HG03175 (cell line): Measurements from ENCODE around the gene DTL.

Source experiments
- ATAC-seq: cut with Tn5 transposase; IDR thresholded peaks from one replicate; pipeline ENCODE4 v1.9.1; 2021; ENCODE audit warnings: mild to moderate bottlenecking, moderate library complexity; ENCODE audit not compliant: unreplicated experiment

Gene DTL

DNA sequence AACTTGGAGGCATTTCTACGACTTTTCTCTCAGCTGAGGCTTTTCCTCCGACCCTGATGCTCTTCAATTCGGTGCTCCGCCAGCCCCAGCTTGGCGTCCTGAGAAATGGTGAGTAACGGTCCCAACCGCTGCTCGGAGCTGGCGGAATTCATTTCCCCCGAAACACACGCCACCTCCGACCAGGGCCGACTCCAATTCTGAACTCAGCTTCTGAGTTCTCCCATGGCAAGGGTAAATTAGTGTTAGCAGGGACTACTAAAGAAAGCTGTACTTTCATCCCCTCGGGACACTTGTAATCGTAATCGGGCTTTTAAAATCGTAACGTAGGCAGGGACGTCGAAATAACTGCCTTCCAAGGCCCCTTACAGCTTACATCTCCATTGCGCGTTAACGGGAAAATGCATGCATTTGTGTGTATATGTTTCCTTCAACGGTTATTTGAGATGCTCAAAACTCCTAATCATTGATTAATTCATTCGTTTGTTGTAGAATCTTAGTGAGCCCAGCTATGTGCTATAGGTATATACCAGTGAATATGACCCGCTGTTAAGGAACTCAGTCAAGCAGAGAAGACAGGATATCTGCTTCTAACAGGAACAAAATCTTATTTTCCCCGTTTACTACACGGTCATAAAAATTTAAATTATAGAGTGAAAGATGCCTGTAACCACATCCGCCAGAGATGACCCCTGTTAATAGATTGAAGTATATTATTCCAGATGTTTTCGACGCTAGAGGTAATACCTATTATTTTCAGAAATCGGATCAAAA, 472 bp downstream of the DTL start:
- peak; percentile 5 for ATAC-seq

DNA sequence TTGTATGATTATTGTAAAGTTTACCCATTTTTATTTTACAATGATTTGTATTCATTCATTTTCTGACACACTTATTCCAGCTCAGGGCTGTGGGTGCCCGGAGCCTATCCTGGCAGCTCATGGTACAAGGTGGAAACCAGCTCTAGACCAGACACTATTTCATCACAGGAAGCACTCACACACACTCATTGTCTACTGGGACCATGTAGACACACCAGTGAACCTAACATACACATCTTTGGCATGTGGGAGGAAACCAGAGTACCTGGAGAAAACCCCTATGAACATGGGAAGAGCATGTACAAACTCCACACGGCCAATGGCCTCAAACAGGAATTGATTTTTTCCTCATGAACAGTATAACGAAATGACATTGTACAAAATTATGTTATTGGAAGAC, 2.4 kb downstream of the DTL start:
- no peak for ATAC-seq

DNA sequence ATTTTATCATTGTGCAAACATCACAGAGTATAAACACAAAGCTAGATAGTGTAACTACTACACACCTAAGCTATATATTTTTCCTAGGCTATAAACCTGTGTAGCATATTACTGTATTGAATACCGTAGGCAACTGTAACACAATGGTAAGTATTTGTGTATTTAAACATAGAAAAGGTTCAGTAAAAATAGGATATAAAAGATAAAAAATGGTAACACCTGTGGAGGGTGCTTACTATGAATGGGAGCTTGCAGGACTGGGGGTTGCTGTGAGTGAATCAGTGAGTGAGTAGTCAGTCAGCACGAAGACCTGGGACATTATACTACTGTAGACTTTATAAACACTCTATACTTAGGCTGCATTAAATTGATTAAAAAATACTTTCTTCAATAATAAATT, 4.1 kb downstream of the DTL start:
- no peak for ATAC-seq

DNA sequence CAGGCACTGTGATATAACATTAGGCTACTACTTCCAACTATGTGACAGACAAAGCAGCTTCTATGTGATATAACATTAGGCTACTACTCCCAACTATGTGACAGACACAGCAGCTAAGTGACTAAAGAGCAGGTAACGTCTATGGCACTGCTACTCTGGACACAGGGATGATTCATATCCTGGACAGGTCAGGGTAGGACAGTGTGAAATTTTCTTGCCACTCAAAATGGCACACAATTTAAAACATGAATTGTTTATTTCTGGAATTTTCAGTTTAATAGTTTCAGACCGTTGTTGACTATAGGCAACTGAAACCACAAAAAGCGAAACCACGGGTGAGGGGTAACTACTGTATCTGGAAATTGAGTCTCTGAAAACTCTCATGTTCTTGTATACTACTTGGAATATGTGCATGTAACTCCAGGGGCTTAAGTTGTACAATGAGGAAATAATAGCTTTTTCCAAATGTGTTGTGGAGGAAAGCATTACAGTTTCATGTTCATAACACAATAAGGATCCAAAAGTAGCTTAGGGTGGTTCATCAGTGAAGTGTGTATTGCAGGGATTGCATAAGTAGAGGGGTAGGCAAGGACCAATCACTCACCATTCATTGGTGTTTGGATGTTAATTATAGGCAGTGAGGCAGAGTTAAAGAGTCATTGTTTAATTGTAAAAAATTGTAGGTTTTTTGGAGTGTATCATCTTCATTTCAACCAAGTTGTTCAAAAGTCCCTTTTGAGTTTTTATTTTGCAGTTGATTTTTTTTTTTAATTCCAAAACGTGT, 5.3 kb downstream of the DTL start:
- ATAC-seq: no peak

DNA sequence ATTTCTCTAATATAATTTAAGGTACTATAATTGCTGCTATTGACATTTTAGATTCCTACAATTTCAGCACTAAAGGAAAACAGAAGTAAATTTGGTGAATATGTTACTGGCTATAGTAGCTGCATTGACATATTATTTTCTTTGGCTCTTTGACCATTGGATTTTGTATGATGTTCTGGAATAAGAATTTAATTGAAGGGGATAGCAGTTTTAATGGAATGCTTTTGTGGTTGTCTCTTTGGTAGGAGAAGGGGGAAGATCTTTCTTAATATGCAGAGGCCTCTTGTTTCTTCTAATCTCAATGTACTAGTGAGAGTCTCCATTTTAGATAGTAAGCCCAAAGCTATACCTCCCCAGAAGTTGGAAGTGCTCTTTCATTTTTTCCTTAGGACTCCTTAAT, 6.9 kb downstream of the DTL start:
- ATAC-seq: no peak

DNA sequence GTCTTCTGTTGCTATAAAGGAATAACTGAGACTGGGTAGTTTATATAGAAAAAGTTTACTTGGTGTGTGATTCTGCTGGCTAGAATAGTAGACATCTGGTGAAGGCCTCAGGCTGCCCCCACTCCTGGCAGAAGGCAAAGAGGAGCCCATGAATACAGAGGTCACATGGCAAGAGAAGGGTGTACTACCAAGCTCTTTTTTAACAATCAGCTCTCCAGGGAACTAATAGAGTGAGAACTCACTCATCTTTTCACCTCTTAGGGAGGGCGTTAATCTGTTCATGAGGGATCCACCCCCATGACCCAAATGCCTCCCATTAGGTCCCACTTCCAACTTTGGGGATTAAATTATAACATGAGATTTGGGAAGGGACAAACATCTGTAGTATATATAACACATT, 9.3 kb downstream of the DTL start:
- no peak for ATAC-seq

DNA sequence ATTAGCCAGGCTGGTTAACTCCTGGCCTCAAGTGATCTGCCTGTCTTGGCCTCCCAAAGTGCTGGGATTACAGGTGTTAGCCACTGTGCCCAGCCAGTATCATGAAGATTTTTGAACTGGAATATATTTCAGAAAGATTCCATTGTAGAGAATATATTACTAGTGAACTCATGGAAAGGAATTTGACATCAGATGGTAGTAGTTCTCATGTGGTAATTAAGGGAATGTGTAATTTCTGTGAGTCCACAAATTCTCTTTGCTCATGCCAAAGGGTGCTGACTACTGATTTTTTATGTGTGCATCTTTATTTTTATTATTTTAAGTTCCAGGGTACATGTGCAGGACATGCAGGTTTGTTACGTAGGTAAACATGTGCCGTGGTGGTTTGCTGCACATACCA, 10.4 kb downstream of the DTL start:
- no peak for ATAC-seq

DNA sequence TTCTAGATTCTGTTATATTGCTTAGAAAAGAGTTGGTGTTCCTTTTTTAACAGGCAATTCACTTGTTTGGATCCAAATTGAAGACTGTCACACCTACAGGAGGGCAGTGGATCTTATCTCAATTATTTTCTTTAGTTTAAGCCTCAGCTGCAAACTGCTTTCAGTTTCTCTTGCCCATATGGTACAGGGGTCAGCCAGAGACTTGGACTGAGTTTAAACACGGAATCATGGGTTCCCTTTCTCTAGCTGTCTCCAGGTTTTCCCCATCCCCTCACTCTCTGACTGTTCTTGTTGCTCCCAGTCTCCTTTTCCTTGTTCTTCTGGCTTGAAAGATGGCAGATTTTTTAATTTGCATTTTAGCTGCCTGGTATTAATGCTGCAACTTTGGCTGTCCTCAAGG, 18.4 kb downstream of the DTL start:
- no peak for ATAC-seq

DNA sequence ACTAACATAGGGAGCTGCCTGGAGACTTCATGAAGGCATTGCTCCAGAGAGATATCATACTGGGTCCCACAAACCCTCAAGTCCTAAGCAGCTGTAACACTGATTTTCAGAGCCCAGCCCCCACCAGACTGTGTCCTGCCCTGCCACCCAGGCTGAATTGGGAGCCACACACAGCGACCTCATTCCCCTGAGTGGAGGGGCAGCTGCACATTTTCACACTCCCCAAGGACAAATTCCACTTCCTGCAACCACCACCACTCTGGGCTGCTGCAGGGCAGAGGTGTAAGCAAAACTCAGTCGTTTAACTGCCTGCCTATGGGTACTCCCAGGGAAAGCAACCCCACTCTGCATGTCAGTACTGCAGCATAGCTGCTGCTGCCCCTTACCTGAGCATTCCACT, 19.8 kb downstream of the DTL start:
- ATAC-seq: no peak

DNA sequence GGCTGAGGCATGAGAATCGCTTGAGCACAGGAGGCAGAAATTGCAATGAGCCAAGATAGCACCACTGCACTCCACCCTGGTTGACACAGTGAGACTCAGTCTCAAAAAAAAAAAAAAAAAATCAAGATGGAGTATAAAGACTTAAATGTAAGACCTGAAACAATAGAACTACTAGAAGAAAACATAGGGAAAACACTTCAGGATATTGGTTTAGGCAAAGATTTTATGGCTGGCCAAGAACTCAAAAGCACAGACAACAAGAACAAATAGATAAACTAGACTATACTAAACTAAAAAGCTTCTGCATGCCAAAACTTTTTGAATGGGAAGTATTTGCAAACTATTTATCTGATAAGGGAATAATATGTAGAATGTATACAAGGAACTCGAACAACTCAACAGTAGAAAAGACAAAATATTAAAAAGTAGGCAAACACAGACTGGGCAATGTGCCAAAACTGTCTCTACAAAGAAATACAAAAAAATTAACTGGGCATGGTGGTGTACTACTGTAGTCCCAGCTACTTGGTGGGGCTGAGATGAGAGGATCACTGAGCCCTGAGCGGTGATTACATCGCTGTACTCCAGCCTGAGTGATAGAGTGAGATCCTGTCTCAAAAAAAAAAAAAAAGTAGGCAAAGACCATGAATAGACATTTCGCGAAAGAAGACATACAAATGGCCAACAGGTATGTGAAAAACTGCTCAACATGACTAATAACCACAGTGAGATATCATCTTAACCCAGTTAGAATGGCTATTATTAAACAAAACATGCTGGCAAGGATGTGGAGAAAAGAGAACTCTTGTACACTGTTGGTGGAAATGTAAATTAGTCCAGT, 25.3 kb downstream of the DTL start:
- no peak for ATAC-seq

DNA sequence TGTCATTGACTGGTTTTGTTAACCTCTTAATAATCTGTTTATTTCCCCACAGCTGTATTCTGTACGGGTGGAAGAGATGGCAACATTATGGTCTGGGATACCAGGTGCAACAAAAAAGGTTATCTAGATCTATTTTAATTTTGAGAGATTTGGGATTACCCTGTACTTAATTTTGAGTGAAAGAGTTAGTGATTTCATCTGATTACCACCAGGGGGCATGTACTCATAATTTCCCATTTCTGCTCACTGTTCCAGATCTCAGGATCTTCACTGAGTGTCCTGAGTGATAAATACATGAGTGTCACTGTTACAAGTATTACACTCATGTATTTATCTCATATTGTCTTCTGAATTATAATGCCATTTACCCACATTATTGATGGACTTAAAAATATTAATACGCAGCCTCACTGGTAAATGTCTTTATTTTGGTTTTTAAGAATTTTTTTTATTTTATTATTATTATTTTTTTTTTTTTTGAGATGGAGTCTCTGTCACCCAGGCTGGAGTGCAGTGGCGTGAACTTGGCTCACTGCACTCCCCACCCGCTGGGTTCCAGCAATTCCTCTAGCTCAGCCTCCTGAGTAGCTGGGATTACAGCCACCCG, 27.4 kb downstream of the DTL start:
- peak; percentile 58 for ATAC-seq

DNA sequence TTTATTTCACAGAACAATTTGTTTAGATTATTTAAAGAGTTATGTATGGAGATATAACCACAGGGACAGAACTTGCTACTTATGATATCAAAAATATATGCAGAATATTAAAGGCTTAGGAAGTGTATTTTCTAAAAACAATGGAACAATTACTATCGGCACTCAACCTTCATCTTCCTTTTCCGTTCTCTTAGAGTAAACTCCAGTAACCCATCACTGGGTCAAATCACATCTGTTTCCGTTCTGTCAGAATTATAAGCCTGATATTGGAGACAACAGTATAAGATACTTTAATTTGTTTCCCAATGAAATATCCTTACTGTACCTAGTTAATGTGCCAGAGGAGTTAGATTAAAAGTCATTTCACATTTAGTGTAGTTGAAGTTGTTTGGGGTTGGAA, 32.2 kb downstream of the DTL start:
- no peak for ATAC-seq

DNA sequence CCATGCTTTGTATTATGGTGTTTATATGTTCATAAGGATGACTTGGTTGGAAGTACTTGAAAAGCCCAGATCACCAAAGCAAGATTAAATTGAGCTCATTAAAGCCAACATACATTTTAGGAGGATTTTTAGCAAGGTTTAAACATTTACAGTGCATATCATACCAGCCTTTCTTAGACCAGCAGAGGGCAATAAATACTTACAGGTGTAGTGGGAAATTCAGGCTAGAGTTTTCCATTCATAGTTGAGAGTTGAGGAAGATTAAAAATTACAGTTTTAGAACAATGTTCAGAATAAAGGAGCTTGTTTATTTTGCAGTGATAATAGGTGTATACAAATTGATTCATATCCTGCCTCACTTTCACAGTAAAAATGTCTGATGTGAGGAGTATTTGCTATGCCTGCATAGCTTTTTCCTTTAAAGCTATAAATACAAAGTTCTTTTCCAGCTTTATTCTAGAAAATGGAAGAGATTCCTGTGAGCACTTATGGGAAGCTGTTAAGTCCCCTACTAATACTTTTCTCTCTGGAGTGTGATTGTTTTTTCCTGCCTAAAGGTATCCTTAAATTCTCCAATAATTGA, 35.3 kb downstream of the DTL start:
- ATAC-seq: no peak

DNA sequence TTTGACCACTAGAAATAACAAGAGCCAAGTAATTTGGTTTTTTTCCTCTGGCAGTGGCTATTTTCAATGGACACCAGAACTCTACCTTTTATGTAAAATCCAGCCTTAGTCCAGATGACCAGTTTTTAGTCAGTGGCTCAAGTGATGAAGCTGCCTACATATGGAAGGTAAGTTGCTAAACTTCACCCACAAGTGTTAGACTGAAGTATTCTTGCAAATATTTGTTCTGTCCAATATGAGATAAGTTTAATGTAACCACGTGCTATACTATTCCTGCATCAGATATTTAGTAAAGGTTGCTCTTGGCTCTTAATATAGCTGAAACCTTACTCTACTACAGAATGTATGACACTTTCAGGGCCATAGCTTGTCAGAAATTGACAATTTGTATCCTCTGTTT, 36.5 kb downstream of the DTL start:
- no peak for ATAC-seq

DNA sequence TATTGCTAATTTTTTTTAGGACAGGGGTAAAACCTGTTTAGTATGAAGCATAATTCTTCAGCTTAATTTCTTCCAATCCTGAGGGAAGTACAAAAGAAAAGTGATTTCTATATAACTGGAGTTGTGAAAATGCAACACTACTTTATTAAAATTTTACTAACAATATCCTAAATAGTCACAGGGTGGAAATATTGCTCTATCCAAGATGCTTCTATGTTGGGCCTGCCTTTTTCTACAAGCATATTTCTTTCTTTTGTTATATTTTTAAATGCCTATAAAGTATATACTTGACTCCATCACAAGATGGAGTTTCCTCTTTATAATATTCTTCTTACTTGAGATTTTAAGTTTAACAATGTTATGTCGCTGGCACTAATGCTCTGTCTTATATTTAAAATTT, 37.9 kb downstream of the DTL start:
- ATAC-seq: no peak

DNA sequence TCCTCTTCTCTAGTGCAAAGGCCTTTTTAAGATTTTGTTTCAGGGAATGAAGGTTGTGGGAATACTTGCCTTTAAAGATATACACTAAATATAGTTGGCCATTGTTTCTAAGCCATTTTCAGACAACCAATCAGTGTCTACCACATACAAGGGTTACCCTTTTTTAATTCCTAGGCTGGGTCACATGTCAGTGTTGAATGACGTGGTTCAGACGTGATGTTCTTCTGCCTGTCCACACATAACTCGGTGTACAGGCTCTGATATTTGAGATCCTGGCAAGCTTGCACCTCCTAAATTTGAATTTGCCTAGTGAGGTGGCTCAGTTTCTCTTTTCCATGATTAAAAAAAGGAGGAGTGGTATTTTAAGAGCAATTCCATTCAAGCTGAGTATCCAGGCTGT, 38.8 kb downstream of the DTL start:
- no peak for ATAC-seq

DNA sequence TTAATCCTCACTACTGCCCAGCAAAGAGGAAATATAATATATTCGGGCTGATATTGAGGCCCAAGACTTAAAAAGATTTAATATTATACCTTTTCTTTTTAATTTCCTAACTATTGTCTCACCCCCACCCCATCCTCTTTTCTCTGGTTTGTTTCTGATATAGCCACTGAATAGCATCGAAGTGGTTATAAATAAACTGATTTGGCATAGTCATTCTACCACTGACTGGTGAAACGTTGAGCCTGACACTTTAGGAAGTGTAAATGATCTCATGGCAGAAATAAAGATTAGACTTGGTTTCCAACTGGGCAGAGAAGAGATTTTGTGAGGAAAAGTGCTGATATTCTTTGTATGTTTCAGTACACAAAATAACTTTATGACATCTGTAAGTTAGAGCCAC, 39.3 kb downstream of the DTL start:
- ATAC-seq: no peak

DNA sequence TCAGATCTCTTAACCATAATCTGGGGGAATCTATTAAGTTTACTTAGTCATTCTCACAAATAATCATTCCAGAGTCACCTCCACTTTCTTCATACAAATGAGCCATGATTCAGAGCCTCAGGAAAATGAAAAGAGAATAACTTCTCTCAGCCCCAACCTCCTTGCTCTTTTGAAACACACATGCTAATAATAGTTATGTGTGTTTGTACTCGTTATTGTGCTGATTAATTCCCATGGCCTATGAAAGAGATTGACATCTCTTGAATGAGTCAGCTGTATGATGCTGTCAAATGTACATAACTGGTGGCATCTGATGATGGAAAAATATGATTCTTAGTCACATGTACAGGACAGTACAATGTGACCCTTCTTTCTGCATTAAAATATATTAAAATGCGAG, 41.5 kb downstream of the DTL start:
- no peak for ATAC-seq

DNA sequence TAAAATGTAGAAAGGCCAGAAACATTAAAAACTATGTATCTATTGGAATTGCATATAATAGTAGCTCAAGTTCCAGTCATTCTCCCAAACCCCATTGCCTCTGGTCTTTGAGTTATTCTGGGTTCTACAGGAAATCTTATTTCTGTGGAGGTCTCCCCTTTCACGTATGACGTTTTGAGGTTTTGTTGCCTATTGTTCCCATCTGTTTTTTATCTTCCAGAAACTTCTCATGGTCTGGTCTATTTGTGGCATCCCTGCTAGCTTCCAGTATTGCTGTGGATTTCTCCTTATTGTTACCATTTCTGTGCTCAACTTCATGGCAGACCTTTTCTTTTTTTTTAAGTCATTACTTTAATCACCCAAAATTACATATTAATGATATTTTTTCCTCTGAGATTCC, 43.3 kb downstream of the DTL start:
- ATAC-seq: no peak

DNA sequence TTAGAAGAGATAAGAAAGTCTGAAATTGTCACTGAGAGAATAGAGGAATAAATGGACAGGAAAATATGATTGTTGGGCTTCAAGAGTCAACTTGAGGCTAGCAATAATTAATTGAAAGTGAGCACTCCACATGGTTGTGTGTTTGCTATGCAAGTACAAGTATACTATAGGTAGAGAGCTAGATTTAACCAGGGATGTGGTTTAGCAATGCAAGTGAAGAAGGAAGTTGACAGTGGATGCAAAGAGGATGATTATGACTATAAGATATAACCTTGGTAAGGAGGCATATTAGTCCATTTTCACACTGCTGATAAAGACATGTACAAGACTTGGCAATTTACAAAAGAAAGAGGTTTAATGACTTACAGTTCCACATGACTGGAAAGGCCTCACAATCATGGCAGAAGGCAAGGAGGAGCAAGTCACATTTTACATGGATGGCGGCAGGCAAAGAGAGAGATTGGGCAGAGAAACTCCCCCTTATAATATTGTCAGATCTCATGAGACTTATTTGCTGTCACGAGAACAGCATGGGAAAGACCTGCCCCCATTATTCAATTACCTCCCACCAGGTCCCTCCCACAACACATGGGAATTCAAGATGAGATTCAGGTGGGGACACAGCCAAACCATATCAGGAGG, 47.3 kb downstream of the DTL start:
- ATAC-seq: no peak
